ENCODE data around the gene GTF2B.
"Not testable (repeated sequence)": the region's sequence is repeated elsewhere in the genome, so short reads cannot be mapped to it uniquely, and the experiment has no call there.

The GTF2B gene

GRCh38 chr1:88825721-88826120, 65.6 kb downstream of the GTF2B start:
- no peaks in the 10 kb centered on the region for H3K27me3 ChIP-seq (ENCODE audit: control insufficient read depth, insufficient read depth, low read length)
- peaks cover 5% of the 10 kb centered on the region for H3K4me1 ChIP-seq (ENCODE audit: control insufficient read depth, insufficient read depth, low read length)
- no peak overlapping the region for H3K9ac ChIP-seq (ENCODE audit: low read depth, low read length)
- H3K36me3 ChIP-seq (ENCODE audit: control insufficient read depth, insufficient read depth, low read length): no peaks in the 10 kb centered on the region
- no peaks in the 10 kb centered on the region for H3K9me3 ChIP-seq (ENCODE audit: control insufficient read depth, insufficient read depth, low read length)
- H3K4me3 ChIP-seq (ENCODE audit: low read depth, low read length): no peak overlapping the region

GRCh38 chr1:88819642-88820041, 71.7 kb downstream of the GTF2B start:
- H3K4me1 ChIP-seq (ENCODE audit: control insufficient read depth, insufficient read depth, low read length); H3K9ac ChIP-seq (ENCODE audit: low read depth, low read length); H3K36me3 ChIP-seq (ENCODE audit: control insufficient read depth, insufficient read depth, low read length); H3K4me3 ChIP-seq (ENCODE audit: low read depth, low read length); H3K9me3 ChIP-seq (ENCODE audit: control insufficient read depth, insufficient read depth, low read length); H3K27me3 ChIP-seq (ENCODE audit: control insufficient read depth, insufficient read depth, low read length): not testable (repeated sequence)

GRCh38 chr1:88813471-88813870, 77.9 kb downstream of the GTF2B start:
- Histone ChIP-seq H3K27me3 (ENCODE audit: control insufficient read depth, insufficient read depth, low read length) (no peaks in the 10 kb centered on the region), H3K4me3 (ENCODE audit: low read depth, low read length) (no peak overlapping the region), H3K9me3 (ENCODE audit: control insufficient read depth, insufficient read depth, low read length) (no peaks in the 10 kb centered on the region), H3K4me1 (ENCODE audit: control insufficient read depth, insufficient read depth, low read length) (no peaks in the 10 kb centered on the region), H3K9ac (ENCODE audit: low read depth, low read length) (no peak overlapping the region), H3K36me3 (ENCODE audit: control insufficient read depth, insufficient read depth, low read length) (peaks cover 4% of the 10 kb centered on the region)

GRCh38 chr1:88812366-88812765, 79.0 kb downstream of the GTF2B start:
- H3K27me3 ChIP-seq (ENCODE audit: control insufficient read depth, insufficient read depth, low read length): no peaks in the 10 kb centered on the region
- H3K9me3 ChIP-seq (ENCODE audit: control insufficient read depth, insufficient read depth, low read length): no peaks in the 10 kb centered on the region
- H3K4me3 ChIP-seq (ENCODE audit: low read depth, low read length): no peak overlapping the region
- no peak overlapping the region for H3K9ac ChIP-seq (ENCODE audit: low read depth, low read length)
- no peaks in the 10 kb centered on the region for H3K4me1 ChIP-seq (ENCODE audit: control insufficient read depth, insufficient read depth, low read length)
- peaks cover 4% of the 10 kb centered on the region for H3K36me3 ChIP-seq (ENCODE audit: control insufficient read depth, insufficient read depth, low read length)

- Histone ChIP-seq H3K9me3 (ENCODE audit: control insufficient read depth, insufficient read depth, low read length) (peaks cover 9% of the 10 kb centered on the region), H3K9ac (ENCODE audit: low read depth, low read length) (no peak overlapping the region), H3K36me3 (ENCODE audit: control insufficient read depth, insufficient read depth, low read length) (peaks cover 12% of the 10 kb centered on the region), H3K4me3 (ENCODE audit: low read depth, low read length) (no peak overlapping the region), H3K27me3 (ENCODE audit: control insufficient read depth, insufficient read depth, low read length) (no peaks in the 10 kb centered on the region), H3K4me1 (ENCODE audit: control insufficient read depth, insufficient read depth, low read length) (no peaks in the 10 kb centered on the region)
Measured at GRCh38 chr1:88803444-88803843, 87.9 kb downstream of the GTF2B start.

GRCh38 chr1:88802950-88803349, 88.4 kb downstream of the GTF2B start:
- Histone ChIP-seq H3K4me3 (ENCODE audit: low read depth, low read length) (no peak overlapping the region), H3K9me3 (ENCODE audit: control insufficient read depth, insufficient read depth, low read length) (peaks cover 9% of the 10 kb centered on the region), H3K9ac (ENCODE audit: low read depth, low read length) (no peak overlapping the region), H3K4me1 (ENCODE audit: control insufficient read depth, insufficient read depth, low read length) (no peaks in the 10 kb centered on the region), H3K36me3 (ENCODE audit: control insufficient read depth, insufficient read depth, low read length) (peaks cover 12% of the 10 kb centered on the region), H3K27me3 (ENCODE audit: control insufficient read depth, insufficient read depth, low read length) (no peaks in the 10 kb centered on the region)
